HG03432 (cell line): ENCODE data around the gene PRKCE.

Source experiments
- ATAC-seq: cut with Tn5 transposase; IDR thresholded peaks from one replicate; pipeline ENCODE4 v1.9.1; 2021; ENCODE audit warnings: mild to moderate bottlenecking, moderate library complexity; ENCODE audit not compliant: unreplicated experiment

The PRKCE gene

DNA sequence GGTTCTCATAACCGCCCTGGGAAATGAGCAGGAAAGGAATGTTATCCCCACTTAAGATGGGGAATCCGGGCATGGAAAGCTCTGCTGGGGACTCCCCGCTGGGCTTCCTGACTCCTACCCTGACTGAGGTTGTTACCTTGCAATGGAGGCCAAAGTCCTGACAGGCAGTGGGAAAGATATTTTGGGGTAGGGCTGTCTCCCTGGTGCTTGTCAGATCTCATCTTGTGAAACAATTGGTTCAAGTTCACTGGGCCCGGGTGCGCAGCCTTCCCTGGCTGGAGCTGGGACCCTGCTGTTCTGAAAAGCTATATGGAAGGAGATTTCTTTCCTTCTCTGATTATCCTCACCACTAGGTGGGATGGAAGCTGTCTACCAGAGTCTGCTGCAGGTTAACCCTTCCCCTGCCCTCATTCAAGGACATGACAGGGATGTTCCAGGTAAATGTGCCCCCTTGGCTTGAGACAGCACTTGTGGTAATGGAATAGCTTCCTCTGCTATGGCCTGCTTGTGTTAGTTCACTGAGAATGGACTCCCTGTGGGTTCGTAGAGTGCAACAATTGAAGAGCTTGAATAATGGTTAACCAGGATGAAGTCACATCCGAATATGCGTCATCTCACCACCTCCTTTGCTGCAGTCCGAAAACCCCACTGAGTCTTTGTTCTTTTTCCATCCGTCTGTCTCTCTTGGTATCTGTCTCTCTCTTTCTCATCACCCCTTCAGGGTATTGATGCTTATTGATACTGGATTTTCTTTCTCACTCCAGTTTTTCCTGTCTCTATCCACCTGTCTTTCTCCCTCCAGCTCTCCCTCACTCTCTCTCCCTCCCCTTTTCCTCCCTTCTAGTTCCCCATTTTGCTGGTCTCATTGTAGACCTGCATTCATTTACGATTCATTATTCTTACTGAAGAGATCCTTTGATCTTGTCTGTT lies 577.9 kb downstream of the PRKCE start:
- ATAC-seq = peak; percentile 76

DNA sequence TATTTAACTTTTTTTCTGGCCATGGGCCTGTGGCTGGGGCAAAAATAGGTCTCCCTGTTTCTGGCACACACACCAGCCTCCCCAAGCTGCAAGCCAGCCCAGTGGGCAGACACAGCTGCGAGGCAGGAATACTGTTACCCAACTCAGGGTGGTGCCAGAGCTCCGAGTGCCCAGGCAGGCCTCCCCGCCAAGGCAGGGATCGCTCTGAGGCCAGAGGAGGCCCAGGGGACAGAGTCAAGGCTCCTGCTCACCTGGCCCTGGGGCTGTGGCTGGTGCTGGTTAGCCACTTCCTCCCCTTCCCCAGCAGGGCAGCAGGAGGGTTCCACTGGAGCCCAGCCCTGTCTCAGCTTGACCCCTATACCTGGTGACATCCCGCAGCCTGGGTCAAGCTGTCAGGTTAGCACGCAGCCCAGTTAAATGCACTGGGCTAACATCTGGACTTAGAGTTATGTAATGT lies 578.7 kb downstream of the PRKCE start:
- peak; percentile 69 for ATAC-seq

DNA sequence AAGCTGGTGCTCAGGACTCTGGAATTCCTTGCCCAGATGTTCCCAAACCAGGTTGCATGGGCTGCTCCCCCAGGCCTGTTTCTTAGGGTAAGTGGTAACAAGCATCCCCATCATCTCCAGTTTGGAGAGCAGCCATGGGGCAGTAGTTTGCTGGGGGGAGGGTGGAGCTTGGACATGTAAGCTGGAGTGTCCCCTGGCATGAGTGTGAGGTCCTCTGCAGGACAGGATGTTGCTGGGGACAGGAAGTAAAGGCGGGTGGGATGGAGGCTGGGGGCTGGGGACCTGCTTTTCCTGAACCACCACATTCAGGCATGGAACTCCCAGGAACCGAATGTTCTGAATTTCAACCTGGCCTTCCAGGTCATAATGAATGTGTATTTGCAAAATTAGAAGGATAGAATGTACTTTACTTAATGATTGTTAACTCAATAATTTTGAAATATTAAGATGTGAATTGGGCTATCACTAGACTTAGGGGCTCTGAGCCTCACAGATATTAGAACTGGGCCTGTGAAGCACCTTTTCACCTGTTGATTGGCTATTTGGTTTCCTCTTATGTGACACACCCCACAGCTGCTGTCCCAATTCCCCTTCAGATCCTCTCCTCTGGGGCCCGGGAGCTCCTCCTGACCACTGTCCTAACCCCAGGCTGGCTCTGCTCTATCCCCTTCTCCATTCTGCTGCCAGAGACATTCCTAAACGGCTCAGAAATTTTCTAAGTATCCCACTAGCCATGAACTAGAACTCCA lies 579.4 kb downstream of the PRKCE start:
- ATAC-seq = no peak

- no peak for ATAC-seq
These were observed 580.2 kb downstream of the PRKCE start for GRCh38 chr2:46231721-46232120.

DNA sequence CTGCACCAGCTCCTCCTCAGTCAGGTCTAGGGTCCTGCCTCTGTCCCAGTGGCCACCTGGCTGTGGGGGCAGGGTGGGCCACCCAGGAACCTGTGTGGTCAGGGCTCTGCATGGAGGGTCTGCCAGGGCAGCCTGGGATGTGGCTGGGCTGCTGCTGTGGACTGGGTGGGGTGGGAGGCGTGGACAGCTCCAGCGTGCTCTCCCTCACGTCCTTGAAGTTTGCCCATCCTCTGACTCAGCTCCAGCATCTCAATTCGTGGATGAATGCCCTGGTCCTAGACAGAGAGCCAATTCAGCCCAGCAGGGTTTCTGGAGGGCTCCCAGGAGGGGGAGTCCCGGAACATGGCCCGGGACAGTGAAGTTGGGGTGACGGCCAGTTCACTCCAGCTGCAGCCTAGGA lies 581.4 kb downstream of the PRKCE start:
- ATAC-seq = no peak

DNA sequence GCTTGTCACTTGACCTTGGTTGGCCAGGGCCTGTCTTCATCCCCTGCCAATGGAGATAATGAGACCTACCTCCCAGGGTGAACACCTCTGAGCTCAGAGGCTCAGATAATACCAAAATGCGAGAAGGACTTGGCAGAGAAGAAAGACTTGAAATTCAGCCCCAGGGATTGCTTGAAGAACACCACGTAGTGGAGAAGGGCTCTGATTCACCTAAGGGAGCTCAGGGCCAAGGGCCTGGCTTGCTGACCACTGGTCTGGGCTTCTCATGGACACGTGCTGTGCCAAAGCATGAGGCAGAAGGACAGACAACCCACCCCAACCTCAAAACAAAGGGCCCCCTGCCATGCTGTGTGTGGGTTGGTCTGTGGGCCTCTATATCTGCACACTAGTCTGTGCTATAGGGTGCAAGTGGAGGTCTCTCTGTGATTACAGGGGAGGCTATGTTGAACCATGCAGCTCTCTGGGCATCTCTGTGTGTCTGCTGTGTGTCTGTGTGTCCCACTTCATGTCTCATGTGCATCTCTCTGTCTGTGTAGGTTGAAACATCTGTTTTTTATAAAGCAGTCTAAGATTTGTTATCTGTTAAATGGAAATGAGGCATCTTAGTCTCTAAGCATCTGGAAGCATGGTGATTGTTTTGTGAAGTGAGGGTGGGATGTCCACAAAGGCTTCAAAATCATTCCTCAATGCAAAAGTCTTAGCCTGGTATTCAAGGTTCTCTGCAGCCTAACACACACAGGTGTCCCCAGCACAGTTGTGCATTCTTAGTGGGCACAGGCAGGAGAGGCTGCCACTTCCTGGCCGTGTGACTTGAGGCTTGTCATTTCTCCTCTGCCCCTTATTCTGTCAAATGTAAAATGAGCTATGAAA lies 584.8 kb downstream of the PRKCE start:
- ATAC-seq = no peak

- no peak for ATAC-seq
These were observed 585.7 kb downstream of the PRKCE start for GRCh38 chr2:46236876-46237859.
